Suppressor macrophage treated with lipopolysaccharide for 4 hours (primary cell): ENCODE measurements around the gene USP43.

Source experiments
- DNase-seq: peaks from one replicate; pipeline ENCODE4 v3.0.0-alpha.2; 2020

The USP43 gene

GRCh38 chr17:9715503-9716016 lies 70.2 kb downstream of the USP43 start:
- DNase-seq = no peak

GRCh38 chr17:9725575-9725974 lies 80.3 kb downstream of the USP43 start:
- DNase-seq = no peak

GRCh38 chr17:9726291-9726690 lies 81.0 kb downstream of the USP43 start:
- no peak for DNase-seq

GRCh38 chr17:9728005-9728404 lies 82.7 kb downstream of the USP43 start:
- no peak for DNase-seq

- no peak for DNase-seq
Measured at GRCh38 chr17:9728564-9728963, 83.2 kb downstream of the USP43 start.

GRCh38 chr17:9729034-9729650 lies 83.8 kb downstream of the USP43 start:
- DNase-seq = peak; percentile 64

- DNase-seq = no peak
Measured at GRCh38 chr17:9729735-9730420, 84.6 kb downstream of the USP43 start.

GRCh38 chr17:9750524-9750923 lies 105.2 kb downstream of the USP43 start:
- DNase-seq = no peak

- DNase-seq = no peak
Measured at GRCh38 chr17:9755083-9755482, 109.8 kb downstream of the USP43 start.

GRCh38 chr17:9760266-9760665 lies 114.9 kb downstream of the USP43 start:
- no peak for DNase-seq

- DNase-seq = peak; percentile 16
Measured at GRCh38 chr17:9763643-9764042, 118.3 kb downstream of the USP43 start.

- no peak for DNase-seq
Measured at GRCh38 chr17:9765322-9765721, 120.0 kb downstream of the USP43 start.

- DNase-seq = no peak
Measured at GRCh38 chr17:9766970-9767369, 121.7 kb downstream of the USP43 start.

- no peak for DNase-seq
Measured at GRCh38 chr17:9767432-9767991, 122.2 kb downstream of the USP43 start.

GRCh38 chr17:9768381-9768934 lies 123.1 kb downstream of the USP43 start:
- DNase-seq = peak; percentile 40

- no peak for DNase-seq
Measured at GRCh38 chr17:9769036-9769695, 123.8 kb downstream of the USP43 start.

- DNase-seq = no peak
Measured at GRCh38 chr17:9771465-9771864, 126.1 kb downstream of the USP43 start.

GRCh38 chr17:9772658-9773057 lies 127.3 kb downstream of the USP43 start:
- no peak for DNase-seq

GRCh38 chr17:9776911-9777310 lies 131.6 kb downstream of the USP43 start:
- no peak for DNase-seq
